ENCODE measurements around the gene TFEC.

- TF ChIP-seq CTCF (IDR thresholded peaks at IDR 0.05; ENCODE audit: poor library complexity) (no peak), EZH2 (IDR thresholded peaks at IDR 0.05; ENCODE audit: borderline replicate concordance) (no peak)
Measured at GRCh38 chr7:115906731-115907130, 123.8 kb downstream of the TFEC start.

Measured in hepatocyte (in vitro differentiated cells).